HG03520 (cell line): ENCODE data around the gene RNF126.

Source experiments
- ATAC-seq: cut with Tn5 transposase; IDR thresholded peaks from one replicate; pipeline ENCODE4 v1.9.1; 2021; ENCODE audit warnings: mild to moderate bottlenecking, moderate library complexity; ENCODE audit not compliant: unreplicated experiment

The RNF126 gene

DNA sequence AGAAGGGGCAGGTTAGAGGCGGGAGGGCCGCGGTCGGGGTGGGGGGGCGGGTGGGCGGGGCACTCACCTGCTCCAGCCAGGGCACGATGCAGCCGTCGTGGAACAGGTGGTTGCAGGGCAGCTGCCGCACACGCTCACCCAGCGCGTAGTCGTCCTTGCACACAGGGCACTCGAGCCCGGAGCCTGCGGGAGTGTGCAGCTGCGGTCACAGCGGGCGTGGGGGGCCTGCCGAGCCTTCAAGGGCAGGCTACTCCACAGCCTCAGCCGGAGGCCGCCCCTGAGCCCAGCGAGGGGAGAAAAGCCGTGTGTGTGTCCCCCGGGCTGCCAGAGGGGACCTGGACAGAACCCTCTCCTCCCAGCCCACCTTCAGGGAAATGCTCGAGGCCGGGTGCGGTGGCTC is 14.7 kb downstream of the RNF126 start:
- ATAC-seq: no peak

DNA sequence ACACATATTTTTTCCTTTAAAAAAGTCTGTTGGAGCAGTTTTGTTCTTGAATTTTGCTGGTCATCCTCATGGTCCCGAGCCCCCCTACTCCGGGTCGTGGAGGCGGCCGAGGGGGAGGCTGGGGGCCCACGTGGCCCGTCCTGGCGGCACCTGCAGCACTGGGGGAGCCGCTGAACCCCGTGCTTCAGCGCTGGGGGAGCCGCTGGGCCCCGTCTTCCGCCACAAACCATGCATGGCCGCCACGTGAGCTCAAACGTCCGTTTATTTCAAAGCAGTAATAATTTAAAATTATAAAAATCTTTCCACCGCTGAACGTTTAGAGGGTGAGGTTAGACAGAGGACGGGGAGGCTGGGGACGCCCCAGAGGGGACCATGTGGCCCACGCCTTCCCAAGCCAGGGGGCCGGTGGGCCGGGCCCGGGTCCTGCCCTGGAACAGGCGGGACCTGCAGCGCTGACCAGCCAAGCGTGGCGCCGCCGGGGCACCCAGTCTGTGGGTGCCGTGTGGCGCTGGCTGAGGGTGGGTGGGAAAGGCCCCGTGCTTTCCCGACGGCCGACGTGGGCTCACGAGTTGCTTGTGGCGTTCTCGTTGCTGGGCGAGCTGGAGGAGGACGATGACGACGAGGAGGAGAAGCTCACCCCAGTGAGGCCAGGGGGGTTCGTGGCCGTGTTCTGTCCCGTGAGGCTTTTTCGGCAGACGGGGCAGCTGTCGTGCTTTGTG is 15.3 kb downstream of the RNF126 start:
- ATAC-seq: no peak

DNA sequence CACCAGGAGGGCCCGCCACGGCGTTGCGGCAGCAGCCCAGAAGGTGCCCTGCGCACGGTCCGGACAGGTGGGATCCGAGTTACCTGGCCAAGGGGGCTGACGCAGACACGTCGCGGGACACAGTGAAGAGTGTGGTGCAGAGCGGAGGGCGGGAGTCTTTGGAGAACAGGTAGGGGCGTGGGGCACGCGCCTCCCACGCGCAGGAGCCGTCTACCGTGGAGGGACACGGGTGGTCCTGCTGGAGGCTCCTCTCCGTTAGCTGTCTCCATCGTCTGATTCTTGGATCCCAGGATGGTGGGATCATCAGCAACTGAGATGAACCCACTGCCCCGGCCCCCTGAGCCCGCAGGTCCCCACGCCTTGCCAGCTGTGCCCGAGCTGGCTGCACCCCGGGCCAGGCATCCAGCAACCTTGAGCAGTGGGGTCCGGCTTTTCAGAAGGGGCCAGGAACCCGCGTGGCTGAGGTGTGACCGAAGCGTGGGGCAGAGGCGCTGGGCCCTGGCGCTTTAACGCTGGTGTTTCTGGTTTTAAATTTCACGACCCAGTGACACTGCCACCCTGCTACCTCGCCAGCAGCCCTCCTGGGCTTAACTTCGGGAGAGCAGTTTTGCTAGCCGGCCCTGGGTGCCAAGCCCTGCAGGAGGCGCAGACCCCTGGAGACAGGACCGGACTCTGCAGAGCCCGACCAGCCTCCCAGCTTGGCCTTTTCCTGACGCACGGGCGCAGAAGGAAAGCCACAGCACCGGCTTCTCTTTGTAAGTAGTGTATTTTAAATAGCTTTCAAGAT is 16.0 kb downstream of the RNF126 start:
- ATAC-seq: no peak

DNA sequence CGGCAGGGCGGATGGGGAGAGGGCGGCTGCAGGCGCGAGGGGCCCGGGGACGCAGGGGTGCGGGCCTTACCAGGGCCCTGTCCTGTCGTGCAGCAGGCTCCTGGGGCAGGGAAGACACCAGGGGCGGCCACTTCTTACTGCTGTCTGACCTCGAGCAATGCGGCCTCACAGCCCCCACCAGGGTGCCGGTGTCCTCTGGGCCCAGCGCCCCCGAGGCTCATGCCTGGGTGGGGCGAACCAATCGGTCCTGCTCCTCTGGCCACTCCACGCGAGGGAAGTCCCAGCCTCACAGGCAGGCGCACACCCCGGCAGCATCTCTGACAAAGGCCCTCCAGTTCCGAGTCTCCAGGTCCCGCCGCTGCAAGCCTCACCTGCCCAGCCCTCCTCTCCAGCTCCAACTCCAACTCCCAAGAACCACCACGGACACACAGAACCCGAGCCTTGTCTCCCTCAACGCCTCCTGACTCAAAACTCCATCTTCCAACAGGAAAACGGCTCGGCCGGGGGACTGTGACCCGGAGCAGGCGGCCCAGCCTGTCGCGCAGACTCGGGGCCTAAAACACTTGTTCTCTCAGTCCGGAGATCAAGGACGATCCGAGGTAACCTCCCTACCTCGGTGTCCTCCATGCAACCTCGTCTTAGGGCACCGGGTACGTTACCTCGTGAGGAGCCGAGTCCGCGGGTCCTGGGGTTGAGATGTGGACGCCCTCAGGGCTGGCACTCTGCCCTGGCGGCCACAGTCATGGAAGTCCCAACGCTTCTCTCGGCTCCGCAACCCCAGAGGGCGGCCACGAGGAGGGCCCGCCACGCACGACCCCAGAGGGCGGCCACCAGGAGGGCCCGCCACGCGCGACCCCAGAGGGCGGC is 16.9 kb downstream of the RNF126 start:
- ATAC-seq: no peak

DNA sequence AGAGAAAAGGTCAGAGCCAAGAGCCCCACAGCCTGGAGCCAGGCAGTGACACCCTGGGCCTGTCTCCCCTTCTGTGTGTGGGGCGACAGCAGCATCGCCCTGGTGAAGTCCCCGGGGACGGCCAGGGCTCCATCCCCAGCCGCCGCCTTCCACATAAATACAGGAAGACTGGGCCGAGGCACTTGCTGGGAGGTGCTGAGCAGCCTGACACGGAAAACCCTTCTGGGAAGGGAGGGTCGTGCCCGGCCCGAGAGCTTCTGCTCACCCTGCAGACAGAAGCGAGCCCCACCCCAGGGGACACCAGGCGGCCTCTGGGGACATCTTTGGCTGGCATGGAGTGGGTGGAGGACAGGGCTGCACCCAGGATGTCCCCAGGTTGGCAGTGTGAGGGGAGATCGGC is 18.2 kb downstream of the RNF126 start:
- ATAC-seq: no peak

DNA sequence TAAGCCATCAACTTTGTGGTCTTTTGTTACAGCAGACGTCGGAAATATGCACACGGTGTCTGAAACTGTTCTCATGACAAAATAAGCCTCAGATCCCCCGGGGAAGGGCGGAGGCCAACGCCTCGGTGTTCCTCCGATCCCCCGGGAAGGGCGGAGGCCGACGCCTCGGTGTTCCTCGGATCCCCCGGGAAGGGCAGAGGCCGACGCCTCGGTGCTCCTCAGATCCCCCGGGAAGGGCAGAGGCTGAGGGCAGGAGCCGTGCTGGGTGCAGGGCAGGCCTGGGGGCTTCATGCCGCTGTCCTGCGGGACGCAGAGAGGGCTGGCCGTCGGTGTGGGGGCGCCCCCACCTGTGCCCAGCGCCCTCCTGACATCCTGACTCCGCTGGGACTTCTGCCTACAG is 18.7 kb downstream of the RNF126 start:
- no peak for ATAC-seq

DNA sequence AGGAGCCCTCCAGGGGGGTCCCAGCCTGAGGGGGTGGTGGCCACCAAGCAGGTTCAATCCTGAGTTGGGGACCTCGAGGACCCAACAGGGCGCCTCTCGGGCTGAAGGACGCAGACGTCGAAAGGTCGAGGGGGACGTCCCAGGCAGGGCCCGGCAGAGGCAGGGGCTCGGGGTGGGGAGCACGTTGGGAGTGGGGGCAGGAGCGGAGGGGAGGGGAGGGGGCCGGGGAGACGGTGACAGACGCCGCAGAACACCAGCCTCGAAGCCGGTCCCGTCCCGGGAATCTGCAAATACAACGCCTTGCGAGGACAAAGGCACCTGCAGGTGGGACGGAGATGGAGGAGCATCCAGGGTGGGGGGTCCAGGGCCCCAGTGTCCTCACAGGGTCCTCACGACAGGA is 19.3 kb downstream of the RNF126 start:
- ATAC-seq: no peak

DNA sequence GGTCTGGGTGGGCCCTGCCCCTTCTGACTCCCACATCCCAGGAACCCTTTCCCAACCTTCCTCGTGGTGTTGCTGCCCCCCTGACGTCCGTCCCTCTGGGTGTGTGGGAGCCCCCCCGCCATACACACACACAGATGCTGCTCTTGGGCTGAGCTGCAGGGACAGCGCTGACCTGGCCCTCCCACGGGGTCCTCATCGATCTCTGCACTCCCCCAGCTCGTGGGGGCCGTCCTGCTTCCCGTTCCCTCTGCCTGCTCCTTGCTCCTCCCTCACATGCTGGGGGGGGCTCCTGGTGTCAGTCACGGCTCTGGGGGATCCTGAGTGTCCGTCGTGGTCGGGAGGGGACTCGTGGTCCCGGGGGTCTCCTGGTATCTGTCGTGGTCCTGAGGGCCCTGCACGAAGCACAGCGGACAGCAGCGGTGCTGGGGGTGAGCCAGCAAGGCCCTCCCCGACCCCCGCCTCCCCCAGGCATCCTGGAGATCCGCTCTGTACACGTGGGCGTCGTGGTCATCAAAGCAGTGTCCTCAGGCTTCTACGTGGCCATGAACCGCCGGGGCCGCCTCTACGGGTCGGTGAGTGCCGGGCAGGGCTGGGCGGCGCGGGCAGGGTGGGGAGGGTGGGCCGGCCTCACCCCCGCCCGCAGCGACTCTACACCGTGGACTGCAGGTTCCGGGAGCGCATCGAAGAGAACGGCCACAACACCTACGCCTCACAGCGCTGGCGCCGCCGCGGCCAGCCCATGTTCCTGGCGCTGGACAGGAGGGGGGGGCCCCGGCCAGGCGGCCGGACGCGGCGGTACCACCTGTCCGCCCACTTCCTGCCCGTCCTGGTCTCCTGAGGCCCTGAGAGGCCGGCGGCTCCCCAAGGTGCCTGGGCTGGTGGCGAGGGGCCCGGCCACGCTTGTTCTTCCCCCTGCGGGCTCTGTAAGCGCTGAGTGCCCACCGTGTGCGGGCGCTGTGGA is 20.0 kb downstream of the RNF126 start:
- no peak for ATAC-seq

DNA sequence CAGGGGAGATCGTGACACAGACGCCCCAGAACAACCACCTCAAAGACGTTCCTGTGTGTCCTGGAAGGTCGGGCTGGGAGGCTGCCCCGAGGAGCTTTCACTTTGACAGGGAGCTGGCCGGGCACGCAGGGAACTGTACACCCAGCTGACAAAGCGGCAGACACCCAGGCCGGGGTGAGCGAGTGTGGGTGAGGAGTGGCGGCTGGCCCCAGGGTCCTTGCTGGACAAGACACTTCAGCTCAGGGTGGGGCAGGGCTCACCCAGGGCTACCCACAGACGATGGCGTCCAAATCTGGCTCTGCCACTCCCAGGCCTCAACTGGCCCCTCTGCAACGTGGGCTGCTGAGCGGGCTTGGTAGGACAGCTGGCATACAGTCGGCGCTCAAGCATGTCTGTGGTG is 21.3 kb downstream of the RNF126 start:
- no peak for ATAC-seq

DNA sequence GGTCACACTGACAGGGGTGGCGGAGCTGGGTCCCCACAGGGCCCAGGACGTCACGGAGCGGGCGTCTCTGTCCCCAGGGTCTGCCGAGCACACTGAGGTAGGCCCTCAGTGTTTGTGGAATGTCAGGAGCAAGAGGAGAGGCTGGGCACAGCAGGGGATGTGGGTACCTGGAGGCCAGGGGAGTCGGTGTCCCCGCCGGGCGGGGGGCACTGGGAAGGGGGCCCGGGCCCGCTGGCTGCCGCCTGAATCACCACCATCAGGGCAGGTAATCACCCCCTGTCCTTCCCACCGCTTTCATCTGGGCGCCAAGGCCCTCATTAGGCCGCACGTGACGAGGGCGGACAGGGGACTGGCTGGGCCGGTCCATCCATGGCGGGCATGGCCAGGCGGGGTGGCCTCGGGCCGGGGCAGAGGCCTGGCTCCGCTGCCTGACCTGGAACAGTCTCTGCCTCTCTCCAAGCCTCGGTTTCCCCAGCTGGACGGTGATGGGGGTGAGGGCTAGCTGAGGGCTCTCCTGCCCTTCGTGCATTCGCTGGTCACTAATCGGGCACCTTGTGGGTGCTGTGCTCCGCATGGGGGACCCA is 22.3 kb downstream of the RNF126 start:
- no peak for ATAC-seq

DNA sequence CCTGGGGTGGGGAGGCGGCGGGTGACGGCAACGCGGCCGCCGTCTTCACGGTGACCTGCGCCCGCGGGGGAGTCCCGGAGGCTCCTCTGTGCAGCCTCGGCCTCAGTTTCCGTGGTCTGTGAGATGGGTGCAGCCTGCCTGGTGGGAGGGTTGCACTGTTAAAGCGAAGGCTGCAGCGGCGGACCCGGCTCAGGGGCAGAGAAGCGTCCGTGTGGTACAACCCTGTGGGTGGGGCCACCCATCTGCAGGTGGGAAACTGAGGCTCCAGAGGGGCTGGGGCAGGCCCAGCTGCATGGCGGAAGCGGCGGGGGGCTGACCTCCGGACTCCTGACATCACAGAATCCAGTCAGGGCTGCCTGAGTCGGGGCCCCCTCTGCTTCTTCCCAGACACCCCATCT is 22.9 kb downstream of the RNF126 start:
- ATAC-seq: no peak

DNA sequence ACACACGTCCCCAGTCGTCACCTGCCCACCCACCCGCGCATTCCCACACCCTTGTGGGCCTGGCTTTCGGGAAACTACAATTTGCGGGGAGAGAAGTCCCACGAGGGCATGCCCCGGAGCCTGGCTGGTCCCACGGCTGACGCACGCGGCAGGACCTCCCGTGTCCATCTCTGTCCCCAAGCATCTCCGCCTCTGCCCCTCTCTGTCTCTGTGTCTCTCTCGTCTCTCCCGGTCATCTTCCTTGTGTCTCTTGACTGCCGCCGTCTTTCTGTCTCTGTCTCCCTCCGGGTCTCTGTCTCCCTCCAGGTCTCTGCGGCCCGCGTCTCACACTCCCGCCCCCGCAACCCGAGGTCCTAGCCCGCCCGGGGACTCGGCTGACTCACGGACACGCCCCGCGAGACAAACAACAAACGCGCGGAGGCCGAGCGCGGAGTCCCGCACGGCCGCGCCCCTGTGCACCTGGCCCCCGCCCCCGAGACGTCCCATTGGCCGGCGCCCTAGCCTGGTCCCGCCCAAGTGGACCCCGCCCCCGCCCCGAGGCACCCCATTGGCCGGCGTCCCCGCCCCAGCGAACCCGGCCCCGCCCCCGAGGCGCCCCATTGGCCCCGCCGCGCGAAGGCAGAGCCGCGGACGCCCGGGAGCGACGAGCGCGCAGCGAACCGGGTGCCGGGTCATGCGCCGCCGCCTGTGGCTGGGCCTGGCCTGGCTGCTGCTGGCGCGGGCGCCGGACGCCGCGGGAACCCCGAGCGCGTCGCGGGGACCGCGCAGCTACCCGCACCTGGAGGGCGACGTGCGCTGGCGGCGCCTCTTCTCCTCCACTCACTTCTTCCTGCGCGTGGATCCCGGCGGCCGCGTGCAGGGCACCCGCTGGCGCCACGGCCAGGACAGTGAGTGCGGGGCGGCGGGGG is 23.5 kb downstream of the RNF126 start, which contains the start of gene FGF22:
Gene FGF22 (plus strand): TSS at position 627 of the 908 bp plus-strand sequence. CDS start 47 bp downstream, at position 674.
- peak; percentile 59 for ATAC-seq

DNA sequence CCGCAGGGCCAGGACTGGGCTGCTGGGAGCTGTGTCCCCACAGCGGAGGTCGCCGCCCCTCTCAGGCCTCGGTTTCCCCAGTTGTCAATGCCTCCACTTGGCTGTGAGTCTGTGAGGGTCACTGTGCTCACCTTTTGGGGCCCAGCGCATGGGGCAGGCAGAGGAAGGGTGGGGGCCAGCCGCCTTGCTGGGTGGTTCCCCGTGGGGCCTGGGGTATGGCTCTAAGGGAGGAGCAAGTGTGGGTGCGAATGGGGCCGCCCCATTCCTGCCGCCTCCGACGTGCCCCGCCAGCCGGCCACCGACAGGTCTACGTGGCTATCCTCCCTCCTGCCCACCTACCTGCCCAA is 24.1 kb downstream of the RNF126 start:
- ATAC-seq: no peak

DNA sequence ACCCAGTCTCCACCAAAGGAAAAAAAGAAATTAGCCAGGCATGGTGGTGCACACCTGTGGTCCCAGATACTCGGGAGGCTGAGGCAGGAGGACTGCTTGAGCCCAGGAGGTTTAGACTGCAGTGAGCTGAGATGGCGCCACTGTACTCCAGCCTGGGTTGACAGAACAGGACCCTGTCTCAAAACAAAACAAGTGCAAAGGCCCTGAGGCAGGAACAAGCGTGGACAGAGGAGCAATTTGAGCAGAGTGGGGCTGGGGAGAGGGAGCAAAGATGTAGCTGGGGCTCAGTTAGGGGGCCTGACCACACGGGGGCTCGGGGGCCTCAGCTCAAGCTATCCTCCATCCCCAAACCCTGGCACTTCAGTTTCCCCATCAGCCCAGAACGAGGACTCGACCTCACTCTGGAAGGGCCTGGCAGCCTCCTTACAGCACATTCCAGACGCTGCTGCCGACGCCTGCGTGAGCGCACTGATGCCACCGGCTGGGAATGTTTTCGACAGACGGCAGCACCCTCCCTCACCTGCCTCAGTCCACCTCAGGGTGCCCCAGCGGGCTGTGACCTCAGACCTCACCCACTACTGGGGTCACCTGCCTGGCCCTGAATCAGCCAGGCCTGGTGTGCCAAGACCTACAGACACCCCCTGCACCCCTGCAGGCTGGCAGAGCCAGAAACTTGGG is 27.9 kb downstream of the RNF126 start:
- ATAC-seq: no peak

DNA sequence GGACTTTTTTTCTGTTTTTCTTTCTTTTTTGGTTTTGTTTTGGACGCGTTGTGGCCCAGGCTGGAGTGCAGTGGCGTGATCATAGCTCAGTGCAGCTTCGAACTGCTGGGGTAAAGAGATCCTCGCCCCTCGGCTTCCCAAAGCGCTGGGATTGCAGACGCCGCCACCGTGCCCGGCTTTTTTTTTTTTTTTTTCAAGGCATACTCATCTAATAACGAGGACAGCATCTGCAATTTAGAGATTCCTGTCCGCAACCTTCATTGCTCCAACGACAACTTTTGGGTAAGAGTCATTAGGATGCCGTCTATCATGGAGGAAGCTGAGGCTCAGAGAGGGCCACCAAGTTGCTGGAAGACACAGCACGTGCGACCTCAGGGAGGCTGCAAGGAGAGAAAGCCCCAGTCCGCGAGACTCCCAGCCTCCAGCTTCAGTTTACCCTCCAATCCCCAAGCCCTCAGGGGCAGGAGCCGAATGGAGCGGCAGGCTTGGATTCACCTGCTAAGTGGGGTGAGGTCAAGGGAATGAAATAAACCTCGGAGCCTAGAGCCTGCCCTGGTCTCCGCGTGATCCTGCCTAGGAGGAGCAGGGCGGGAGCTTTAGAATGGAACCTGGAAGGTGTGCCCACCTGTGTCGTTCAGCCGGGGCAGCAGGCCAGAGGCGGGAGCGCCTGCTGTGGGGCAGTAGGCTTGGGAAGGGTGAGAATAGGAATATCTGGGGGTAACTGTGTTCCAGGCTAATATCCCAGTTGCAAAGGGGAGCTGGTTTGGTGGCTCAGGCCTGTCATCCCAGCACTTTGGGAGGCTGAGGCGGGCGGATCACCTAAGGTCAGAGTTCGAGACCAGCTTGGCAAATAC is 29.0 kb downstream of the RNF126 start:
- ATAC-seq: no peak

DNA sequence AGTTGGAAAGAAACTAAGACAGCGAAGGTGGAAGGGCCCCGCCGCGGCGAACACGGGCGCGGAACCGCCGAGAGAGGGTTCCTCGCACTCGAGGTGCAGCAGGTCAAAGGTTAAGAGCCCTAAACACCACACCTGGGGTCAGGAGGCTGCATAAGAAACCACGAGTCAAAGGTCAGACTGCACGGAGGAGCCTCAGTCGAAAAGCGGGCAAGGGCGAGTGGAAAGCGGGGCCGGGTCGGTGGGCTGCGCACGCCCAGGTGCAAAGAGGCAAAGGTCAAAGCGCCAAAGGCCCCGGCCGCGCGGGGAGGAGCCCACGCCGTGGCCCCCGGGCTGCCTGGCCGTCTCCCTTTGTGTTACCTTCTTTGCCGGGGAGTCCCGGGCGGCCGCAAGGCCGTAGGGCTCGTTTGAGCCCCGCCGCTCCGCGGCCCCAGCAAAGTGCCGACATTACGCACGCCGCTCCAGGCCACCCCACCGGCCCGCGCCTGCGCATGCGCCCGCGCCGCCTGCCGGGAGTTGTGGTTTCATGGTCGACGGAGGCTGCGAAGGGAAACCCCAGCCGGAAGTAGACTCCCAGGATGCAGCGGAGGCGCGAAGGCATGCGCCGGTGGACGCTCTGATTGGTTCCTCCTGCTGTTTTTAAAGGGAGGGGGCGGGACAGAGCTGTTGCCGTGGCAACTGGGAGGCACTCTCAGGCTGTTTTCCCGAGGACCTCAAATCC is 29.8 kb downstream of the RNF126 start, which contains the start of gene POLRMT:
Gene POLRMT (minus strand): TSS at position 470 of the 718 bp plus-strand sequence. CDS start 25 bp downstream, at position 445.
- peak; percentile 77 for ATAC-seq
